MM.1S (cell line): ENCODE measurements around the gene RPP40.

ENCODE experiments used
- DNase-seq: peaks from one replicate; pipeline ENCODE4 v3.0.0-alpha.2; 2015
- H2AFZ ChIP-seq: fragments of 300-600 bp; sonication (generic); 2 replicates; pipeline ENCODE4 v1.6.0; 2016; ENCODE audit warnings: antibody characterized with exemption, low read length
- H3F3A ChIP-seq: fragments of 300-600 bp; sonication (generic); 2 replicates; pipeline ENCODE4 v1.6.1; 2016; ENCODE audit warnings: mild to moderate bottlenecking, antibody characterized with exemption, low read length, moderate library complexity, mixed read lengths; ENCODE audit not compliant: insufficient read depth
- H3K27ac ChIP-seq: fragments of 300-600 bp; sonication (generic); 2 replicates; pipeline ENCODE4 v1.5.1; 2016; ENCODE audit warnings: mild to moderate bottlenecking, low read length
- H3K27me3 ChIP-seq: fragments of 300-600 bp; sonication (generic); replicated peaks from 2 replicates; pipeline ENCODE4 v1.6.0; 2016; ENCODE audit warnings: low read length; ENCODE audit not compliant: insufficient read depth
- H3K36me3 ChIP-seq: fragments of 300-600 bp; sonication (generic); replicated peaks from 2 replicates; pipeline ENCODE4 v1.6.1; 2016; ENCODE audit warnings: mild to moderate bottlenecking, low read length, mixed read lengths; ENCODE audit not compliant: insufficient read depth
- H3K4me1 ChIP-seq: fragments of 300-600 bp; sonication (generic); 2 replicates; pipeline ENCODE4 v1.6.1; 2016; ENCODE audit warnings: low read length, mixed read lengths
- H3K4me2 ChIP-seq: fragments of 300-600 bp; sonication (generic); 2 replicates; pipeline ENCODE4 v1.6.0; 2016; ENCODE audit warnings: low read depth, low read length
- H3K4me3 ChIP-seq: fragments of 300-600 bp; sonication (generic); 2 replicates; pipeline ENCODE4 v1.5.1; 2016; ENCODE audit warnings: low read length, mixed read lengths
- H3K79me2 ChIP-seq: fragments of 300-600 bp; sonication (generic); 2 replicates; pipeline ENCODE4 v1.6.1; 2016; ENCODE audit warnings: mixed run types, low read length, mixed read lengths
- H3K9ac ChIP-seq: fragments of 300-600 bp; sonication (generic); 2 replicates; pipeline ENCODE4 v1.6.1; 2016; ENCODE audit warnings: low read length, mixed read lengths
- H3K9me2 ChIP-seq: fragments of 300-600 bp; sonication (generic); replicated peaks from 2 replicates; pipeline ENCODE4 v1.6.1; 2016; ENCODE audit warnings: mild to moderate bottlenecking, low read length, mixed read lengths; ENCODE audit not compliant: insufficient read depth
- H3K9me3 ChIP-seq: fragments of 300-600 bp; sonication (generic); replicated peaks from 2 replicates; pipeline ENCODE4 v1.6.1; 2016; ENCODE audit warnings: mild to moderate bottlenecking, low read length, mixed read lengths; ENCODE audit not compliant: insufficient read depth
- H4K20me1 ChIP-seq: fragments of 300-600 bp; sonication (generic); 2 replicates; pipeline ENCODE4 v1.6.1; 2016; ENCODE audit warnings: mild to moderate bottlenecking, low read length, moderate library complexity, mixed read lengths; ENCODE audit not compliant: insufficient read depth
- CTCF ChIP-seq: fragments of 300-600 bp; sonication (generic); IDR thresholded peaks from 2 replicates; pipeline ENCODE4 v1.5.1; 2016; ENCODE audit warnings: antibody characterized with exemption, low read length, mixed read lengths
- EZH2 ChIP-seq: fragments of 300-600 bp; sonication (generic); optimal IDR thresholded peaks from 2 replicates; pipeline ENCODE3; 2017; ENCODE audit warnings: low read depth, mild to moderate bottlenecking, antibody characterized with exemption, low read length, mixed read lengths
- EZH2phosphoT487 ChIP-seq: fragments of 300-600 bp; sonication (generic); IDR thresholded peaks from 2 replicates; pipeline ENCODE4 v1.6.1; 2018; ENCODE audit warnings: antibody characterized with exemption, low read length

Gene RPP40

GRCh38 chr6:4950836-4951533 lies 52.9 kb downstream of the RPP40 start:
- H3K9me2 ChIP-seq = no peaks in the 10 kb centered on the region
- no peak for DNase-seq
- H2AFZ ChIP-seq = no peak overlapping the region

GRCh38 chr6:4950076-4950475 lies 53.8 kb downstream of the RPP40 start:
- peaks cover 12% of the 10 kb centered on the region for H3K79me2 ChIP-seq
- H4K20me1 ChIP-seq = no peaks in the 10 kb centered on the region
- H2AFZ ChIP-seq = no peak overlapping the region
- no peaks in the 10 kb centered on the region for H3F3A ChIP-seq
- no peak overlapping the region for H3K4me3 ChIP-seq
- no peaks in the 10 kb centered on the region for H3K9me3 ChIP-seq
- no peaks in the 10 kb centered on the region for H3K27me3 ChIP-seq
- DNase-seq = no peak
- H3K27ac ChIP-seq = no peak overlapping the region
- no peak for TF ChIP-seq EZH2
- TF ChIP-seq CTCF = no peak
- no peak for TF ChIP-seq EZH2phosphoT487
- no peaks in the 10 kb centered on the region for H3K4me1 ChIP-seq
- H3K36me3 ChIP-seq = no peaks in the 10 kb centered on the region
- no peaks in the 10 kb centered on the region for H3K9me2 ChIP-seq
- no peak overlapping the region for H3K4me2 ChIP-seq
- no peak overlapping the region for H3K9ac ChIP-seq

More at GRCh38 chr6:4950836-4951533, 52.9 kb downstream of the RPP40 start:
- Histone ChIP-seq H3K27ac (no peak overlapping the region), H3K27me3 (no peaks in the 10 kb centered on the region), H3K9me3 (no peaks in the 10 kb centered on the region), H3K36me3 (no peaks in the 10 kb centered on the region), H3K79me2 (peaks cover 2% of the 10 kb centered on the region; the same call in 1 of the 2 replicates), H3K9ac (no peak overlapping the region), H4K20me1 (no peaks in the 10 kb centered on the region), H3K4me3 (no peak overlapping the region), H3F3A (no peaks in the 10 kb centered on the region), H3K4me1 (no peaks in the 10 kb centered on the region), H3K4me2 (no peak overlapping the region)
- no peak for TF ChIP-seq EZH2
- TF ChIP-seq EZH2phosphoT487 = no peak
- TF ChIP-seq CTCF = no peak

GRCh38 chr6:4948781-4949450 lies 54.9 kb downstream of the RPP40 start:
- Histone ChIP-seq H3K36me3 (peaks cover 9% of the 10 kb centered on the region; the same call in 1 of the 2 replicates), H3K4me2 (no peak overlapping the region), H3K9ac (no peak overlapping the region), H3F3A (no peaks in the 10 kb centered on the region), H3K79me2 (peaks cover 21% of the 10 kb centered on the region), H3K4me1 (no peaks in the 10 kb centered on the region), H3K9me2 (no peaks in the 10 kb centered on the region), H2AFZ (no peak overlapping the region), H3K27me3 (no peaks in the 10 kb centered on the region), H3K4me3 (no peak overlapping the region), H3K9me3 (no peaks in the 10 kb centered on the region), H4K20me1 (no peaks in the 10 kb centered on the region), H3K27ac (no peak overlapping the region)
- DNase-seq = no peak
- TF ChIP-seq EZH2phosphoT487 (no peak), EZH2 (no peak), CTCF (no peak)
